Measurements from ENCODE around the gene CCDC146.

Gene CCDC146

GRCh38 chr7:77284005-77284404 lies 161.6 kb downstream of the CCDC146 start:
- DNase-seq (ENCODE audit: low read depth in 2 of 2), result no peak

GRCh38 chr7:77284616-77285015 lies 162.2 kb downstream of the CCDC146 start:
- no peak for DNase-seq (ENCODE audit: low read depth in 2 of 2)

GRCh38 chr7:77288676-77289320 lies 166.4 kb downstream of the CCDC146 start:
- no peak for DNase-seq (ENCODE audit: low read depth in 2 of 2)

- DNase-seq (ENCODE audit: low read depth in 2 of 2), result no peak
Observed at GRCh38 chr7:77289387-77289786, 167.0 kb downstream of the CCDC146 start.

GRCh38 chr7:77290425-77290824 lies 168.0 kb downstream of the CCDC146 start:
- no peak for DNase-seq (ENCODE audit: low read depth in 2 of 2)

- no peak for DNase-seq (ENCODE audit: low read depth in 2 of 2)
Observed at GRCh38 chr7:77293046-77293445, 170.6 kb downstream of the CCDC146 start.

- no peak for DNase-seq (ENCODE audit: low read depth in 2 of 2)
Observed at GRCh38 chr7:77295549-77295948, 173.1 kb downstream of the CCDC146 start.

GRCh38 chr7:77306231-77307067 lies 184.0 kb downstream of the CCDC146 start:
- no peak for DNase-seq (ENCODE audit: low read depth in 2 of 2)

- no peak for DNase-seq (ENCODE audit: low read depth in 2 of 2)
Observed at GRCh38 chr7:77308792-77309191, 186.4 kb downstream of the CCDC146 start.

GRCh38 chr7:77309714-77310220 lies 187.4 kb downstream of the CCDC146 start:
- no peak for DNase-seq (ENCODE audit: low read depth in 2 of 2)

GRCh38 chr7:77310982-77311381 lies 188.6 kb downstream of the CCDC146 start:
- no peak for DNase-seq (ENCODE audit: low read depth in 2 of 2)

- no peak for DNase-seq (ENCODE audit: low read depth in 2 of 2)
Observed at GRCh38 chr7:77313085-77313484, 190.7 kb downstream of the CCDC146 start.

GRCh38 chr7:77313876-77314480 lies 191.6 kb downstream of the CCDC146 start:
- no peak for DNase-seq (ENCODE audit: low read depth in 2 of 2)

GRCh38 chr7:77315182-77315591 lies 192.8 kb downstream of the CCDC146 start:
- DNase-seq (ENCODE audit: low read depth in 2 of 2), result peak in 1 of 2 experiments; percentile 19

- DNase-seq (ENCODE audit: low read depth in 2 of 2), result no peak
Observed at GRCh38 chr7:77316219-77316978, 194.0 kb downstream of the CCDC146 start.

GRCh38 chr7:77318019-77318418 lies 195.6 kb downstream of the CCDC146 start:
- no peak for DNase-seq (ENCODE audit: low read depth in 2 of 2)

- DNase-seq (ENCODE audit: low read depth in 2 of 2), result no peak
Observed at GRCh38 chr7:77320137-77320536, 197.7 kb downstream of the CCDC146 start.

- DNase-seq (ENCODE audit: low read depth in 2 of 2), result no peak
Observed at GRCh38 chr7:77320714-77321113, 198.3 kb downstream of the CCDC146 start.

GRCh38 chr7:77321300-77321699 lies 198.9 kb downstream of the CCDC146 start:
- DNase-seq (ENCODE audit: low read depth in 2 of 2), result peak in 1 of 2 experiments; percentile 8

- DNase-seq (ENCODE audit: low read depth in 2 of 2), result no peak
Observed at GRCh38 chr7:77326131-77326530, 203.7 kb downstream of the CCDC146 start.

GRCh38 chr7:77327067-77327931 lies 204.9 kb downstream of the CCDC146 start:
- no peak for DNase-seq (ENCODE audit: low read depth in 2 of 2)

All from fibroblast of skin of left biceps (primary cell).